ENCODE measurements around the gene MMP23B. TPM values are rescaled to one million over a fixed set of nuclear protein-coding genes. Genes with fewer than 3 reads are reported as not detected.

Gene MMP23B
- total and polyA plus RNA-seq, 2 of the 8 experiments (the other 6 are each of a cell fraction or from before 2014, with no cell fraction given), result 9.2 to 14.6 TPM

GRCh38 chr1:1617925-1618324, 14.0 kb upstream of the MMP23B start:
- Histone ChIP-seq H4K8ac (ENCODE audit: extremely low read depth, insufficient read depth, low read length) (no peak overlapping the region), H3K4me3 (ENCODE audit: extremely low read depth in 1 of 4, insufficient read depth in 2 of 4, low read depth in 3 of 4, low read length in 4 of 4) (no peak overlapping the region), H4K20me1 (replicated peaks in 1 of 2; ENCODE audit: control insufficient read depth in 1 of 2, insufficient read depth in 2 of 2, low read length in 2 of 2) (peaks cover 6 to 25% of the 10 kb centered on the region in 2 experiments), H3K27ac (ENCODE audit: low read depth, low read length) (no peak overlapping the region), H2BK5ac (ENCODE audit: low read depth, low read length) (no peak overlapping the region), H4K91ac (replicated peaks; ENCODE audit: insufficient read length, low read length) (no peak overlapping the region), H2AFZ (ENCODE audit: low read length) (no peak overlapping the region), H3K18ac (ENCODE audit: extremely low read depth, low read length) (no peak overlapping the region), H2BK15ac (ENCODE audit: low read length) (no peak overlapping the region), H3K14ac (ENCODE audit: insufficient read length) (no peak overlapping the region), H2BK20ac (ENCODE audit: low read length) (no peak overlapping the region), H4K5ac (ENCODE audit: insufficient read length, low read depth, low read length) (no peak overlapping the region), H3K23ac (ENCODE audit: insufficient read length) (no peak overlapping the region), H3K27me3 (replicated peaks in 1 of 4; ENCODE audit: control insufficient read depth in 3 of 4, extremely low read depth in 1 of 4, insufficient read depth in 3 of 4, low read length in 3 of 4) (no peaks in the 10 kb centered on the region; a peak in 1 of 7 replicates), H2BK120ac (replicated peaks; ENCODE audit: low read depth, low read length) (no peak overlapping the region), H2AK5ac (ENCODE audit: low read depth, low read length) (no peak overlapping the region), H3K23me2 (ENCODE audit: low read depth, low read length) (peaks cover 6% of the 10 kb centered on the region; the same call in 1 of the 2 replicates), H3K9me3 (ENCODE audit: insufficient read depth in 2 of 2, low read depth in 1 of 2, low read length in 1 of 2) (no peaks in the 10 kb centered on the region), H3K79me1 (ENCODE audit: low read depth, low read length) (peaks cover 3% of the 10 kb centered on the region), H3K36me3 (ENCODE audit: control insufficient read depth in 2 of 4, insufficient read depth in 4 of 4, low read length in 3 of 4) (no peaks in the 10 kb centered on the region), H3K79me2 (ENCODE audit: control insufficient read depth in 1 of 2, insufficient read depth in 2 of 2, low read length in 2 of 2) (peaks cover 0 to 13% of the 10 kb centered on the region in 2 experiments; a peak in 2 of 4 replicates), H3K4ac (replicated peaks; ENCODE audit: insufficient read length, low read depth, low read length) (no peak overlapping the region), H3K4me2 (ENCODE audit: insufficient read depth in 1 of 2, low read depth in 2 of 2, low read length in 2 of 2) (no peak overlapping the region), H3K9ac (replicated peaks in 1 of 4; ENCODE audit: extremely low read depth in 1 of 4, low read depth in 3 of 4, low read length in 3 of 4) (no peak overlapping the region), H3K4me1 (replicated peaks in 1 of 4; ENCODE audit: control insufficient read depth in 3 of 4, insufficient read depth in 4 of 4, low read length in 3 of 4) (peaks cover 0 to 13% (median 5%) of the 10 kb centered on the region in 4 experiments; a peak in 5 of 7 replicates), H3K56ac (replicated peaks; ENCODE audit: insufficient read length, low read depth, low read length) (no peak overlapping the region), H2BK12ac (ENCODE audit: low read depth, low read length) (no peak overlapping the region)
- DNase-seq (ENCODE audit: low read depth in 1 of 2, low spot score in 2 of 2) (no peak), FAIRE-seq (no peak)
- WGBS, 2 experiments (ENCODE audit: extremely low coverage in 1 of 2, insufficient coverage in 1 of 2, insufficient read length in 1 of 2, insufficient replicate concordance in 2 of 2, low coverage in 1 of 2, low lambda C conversion rate in 2 of 2, missing lambda C conversion rate in 1 of 2), result 86% methylated on average over 6 of the region's 6 CpGs; no CpG with 5 or more reads in 1 of the 2 experiments
- POLR2A ChIA-PET (ENCODE audit: partially characterized antibody), result interaction anchor here (1.0 to 4.6 kb wide), 3 partner anchors 9 to 12 kb away, joined by 3 to 34 read pairs (median 11); partner anchors contain the start of gene MMP23B
- CTCF ChIA-PET (ENCODE audit: partially characterized antibody), result interaction anchor here (1.0 to 1.4 kb wide), 3 partner anchors 67 to 249 kb away, joined by 3 to 4 read pairs (median 3); no protein-coding TSS in a partner anchor
- TF ChIP-seq KDM4A (IDR thresholded peaks at IDR 0.05; ENCODE audit: low read depth, low read length, severe bottlenecking) (no peak), SP1 (IDR thresholded peaks at IDR 0.05; ENCODE audit: low read depth, low read length) (no peak), SIRT6 (IDR thresholded peaks at IDR 0.05; ENCODE audit: low read length) (no peak)
